Keratinocyte (primary cell): ENCODE results near the gene DTD2. TPM values are rescaled to one million over a fixed set of nuclear protein-coding genes. Genes with fewer than 3 reads are reported as not detected.

Source experiments
- DNase-seq: peaks from one replicate; pipeline ENCODE4 v3.0.0-alpha.2; 2011; ENCODE audit warnings: low read depth, missing footprints, low spot score
- FAIRE-seq: peaks from 2 replicates; lab custom pipeline; 2011; peaks lifted over from hg19 to GRCh38; lab: Jason Lieb, UNC
- H2AFZ ChIP-seq: 2 replicates; pipeline ENCODE4 v1.6.0; 2012; ENCODE audit warnings: low read length, control low read depth, inconsistent platforms; ENCODE audit not compliant: control insufficient read depth
- H3K27ac ChIP-seq: 2 replicates; pipeline ENCODE4 v1.5.1; 2011; ENCODE audit warnings: low read length; ENCODE audit not compliant: control insufficient read depth, insufficient read depth
- H3K27me3 ChIP-seq: 3 replicates; pipeline ENCODE4 v1.6.0; 2011; ENCODE audit warnings: low read length; ENCODE audit not compliant: control insufficient read depth, insufficient read depth; ENCODE audit errors: extremely low read depth
- H3K36me3 ChIP-seq, 2 experiments: 2 replicates in 1 of 2; 3 replicates in 1 of 2; pipeline ENCODE4 v1.5.1; 2011; ENCODE audit warnings: low read length in 2 of 2, mild to moderate bottlenecking in 1 of 2; ENCODE audit not compliant: control insufficient read depth in 2 of 2, insufficient read depth in 2 of 2; ENCODE audit errors: extremely low read depth in 1 of 2
- H3K4me1 ChIP-seq: 3 replicates; pipeline ENCODE4 v1.5.1; 2011; ENCODE audit warnings: low read length; ENCODE audit not compliant: control insufficient read depth, insufficient read depth; ENCODE audit errors: extremely low read depth
- H3K4me2 ChIP-seq: 3 replicates; pipeline ENCODE4 v1.6.0; 2011; ENCODE audit warnings: low read depth, low read length; ENCODE audit not compliant: control insufficient read depth, insufficient read depth; ENCODE audit errors: extremely low read depth
- H3K4me3 ChIP-seq, 3 experiments: fragments of 200-600 bp in 1 of 3; sonication (generic) in 1 of 3; 2 replicates in 2 of 3; 3 replicates in 1 of 3; pipeline ENCODE4 v1.5.1; 2011 to 2016; ENCODE audit warnings: low read length in 3 of 3, mild to moderate bottlenecking in 3 of 3, control low read depth in 2 of 3, inconsistent platforms in 1 of 3, low read depth in 1 of 3, mixed read lengths in 1 of 3, mixed run types in 1 of 3, moderate library complexity in 1 of 3; ENCODE audit not compliant: control insufficient read depth in 2 of 3, insufficient read depth in 2 of 3; ENCODE audit errors: extremely low read depth in 1 of 3
- H3K79me2 ChIP-seq: 2 replicates; pipeline ENCODE4 v1.6.0; 2012; ENCODE audit warnings: low read length; ENCODE audit not compliant: control insufficient read depth, insufficient read depth
- H3K9ac ChIP-seq: 3 replicates; pipeline ENCODE4 v1.6.0; 2011; ENCODE audit warnings: low read length; ENCODE audit not compliant: control insufficient read depth, insufficient read depth; ENCODE audit errors: extremely low read depth
- H3K9me1 ChIP-seq: 3 replicates; pipeline ENCODE4 v1.6.0; 2011; ENCODE audit warnings: low read length; ENCODE audit not compliant: control insufficient read depth, insufficient read depth; ENCODE audit errors: extremely low read depth
- H3K9me3 ChIP-seq: 2 replicates; pipeline ENCODE4 v1.5.1; 2012; ENCODE audit warnings: low read depth, low read length; ENCODE audit not compliant: control insufficient read depth
- H4K20me1 ChIP-seq: 3 replicates; pipeline ENCODE4 v1.6.0; 2011; ENCODE audit warnings: low read length; ENCODE audit not compliant: control insufficient read depth, insufficient read depth; ENCODE audit errors: extremely low read depth
- EZH2 ChIP-seq: IDR thresholded peaks from one replicate; pipeline ENCODE4 v1.6.1; 2012; ENCODE audit warnings: inconsistent platforms, mild to moderate bottlenecking, low read length, moderate library complexity
- dilution Hi-C: fragments of 300-500 bp; cut with MboI; formaldehyde crosslinking; loops from one replicate; pipeline ENCODE4 v1.7.0; 2020; ENCODE audit warnings: low sequenced_read_pairs; ENCODE audit not compliant: extremely low pct_ligation_motif_present
- polyA plus RNA-seq, 5 experiments: library from polyadenylated mRNA; depleted of rRNA in 3 of 5; stranded (reverse) in 3 of 5; stranded (forward) in 1 of 5; unstranded in 1 of 5; fragments of >200 nt; gene quantifications; 1 replicate in 1 of 5; 2 replicates in 3 of 5; 3 replicates in 1 of 5; pipeline versions ENCODE4 v1.2.1 to v1.2.3, GENCODE V29; 2011 to 2012; ENCODE audit warnings: missing spikeins in 2 of 5, low read depth in 1 of 5, low replicate concordance in 1 of 5
- TF ChIP-seq, protein P1 (sequence below), 3 experiments: IDR thresholded peaks in 1 of 3; conservative IDR thresholded peaks in 1 of 3; optimal IDR thresholded peaks in 1 of 3; 2 replicates in 2 of 3; 3 replicates in 1 of 3; pipeline versions ENCODE3 to v1.5.1; 2011; ENCODE audit warnings: low read length in 3 of 3, mild to moderate bottlenecking in 3 of 3, moderate library complexity in 2 of 3, control low read depth in 1 of 3, inconsistent platforms in 1 of 3; ENCODE audit not compliant: insufficient read depth in 2 of 3; ENCODE audit errors: extremely low read depth in 1 of 3

Gene DTD2
- polyA plus RNA-seq, 1 donor (not counting 4 experiments of a cell fraction or from before 2014, with no cell fraction given), result 22.3 TPM

DNA sequence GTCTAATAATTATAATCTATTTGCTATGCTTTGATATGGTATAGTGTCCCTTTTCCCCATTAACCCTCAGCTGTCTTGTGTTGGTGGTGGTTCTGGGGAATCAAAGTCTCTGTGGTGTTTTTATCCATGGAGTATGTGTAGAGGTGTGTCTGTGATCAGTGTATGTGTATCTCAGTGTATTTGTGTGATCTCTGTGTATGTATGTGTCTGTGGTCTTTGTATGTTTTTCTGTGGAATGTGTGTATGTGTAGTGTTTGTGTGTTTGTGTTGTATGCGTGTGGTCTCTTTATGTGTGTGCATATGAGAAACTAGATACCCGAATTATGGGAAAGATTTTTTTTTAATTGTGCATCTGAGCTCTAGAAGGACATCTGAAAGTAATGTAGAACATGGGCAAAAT lies 29.5 kb upstream of the DTD2 start:
- Histone ChIP-seq H4K20me1 (no peaks in the 10 kb centered on the region), H3K9ac (no peak overlapping the region), H3K9me3 (no peaks in the 10 kb centered on the region), H2AFZ (no peak overlapping the region), H3K9me1 (no peaks in the 10 kb centered on the region), H3K27me3 (no peaks in the 10 kb centered on the region), H3K4me3 (no peak overlapping the region), H3K79me2 (no peaks in the 10 kb centered on the region), H3K36me3 (no peaks in the 10 kb centered on the region), H3K27ac (no peak overlapping the region), H3K4me2 (no peak overlapping the region), H3K4me1 (no peaks in the 10 kb centered on the region)
- TF ChIP-seq, protein P1, sequence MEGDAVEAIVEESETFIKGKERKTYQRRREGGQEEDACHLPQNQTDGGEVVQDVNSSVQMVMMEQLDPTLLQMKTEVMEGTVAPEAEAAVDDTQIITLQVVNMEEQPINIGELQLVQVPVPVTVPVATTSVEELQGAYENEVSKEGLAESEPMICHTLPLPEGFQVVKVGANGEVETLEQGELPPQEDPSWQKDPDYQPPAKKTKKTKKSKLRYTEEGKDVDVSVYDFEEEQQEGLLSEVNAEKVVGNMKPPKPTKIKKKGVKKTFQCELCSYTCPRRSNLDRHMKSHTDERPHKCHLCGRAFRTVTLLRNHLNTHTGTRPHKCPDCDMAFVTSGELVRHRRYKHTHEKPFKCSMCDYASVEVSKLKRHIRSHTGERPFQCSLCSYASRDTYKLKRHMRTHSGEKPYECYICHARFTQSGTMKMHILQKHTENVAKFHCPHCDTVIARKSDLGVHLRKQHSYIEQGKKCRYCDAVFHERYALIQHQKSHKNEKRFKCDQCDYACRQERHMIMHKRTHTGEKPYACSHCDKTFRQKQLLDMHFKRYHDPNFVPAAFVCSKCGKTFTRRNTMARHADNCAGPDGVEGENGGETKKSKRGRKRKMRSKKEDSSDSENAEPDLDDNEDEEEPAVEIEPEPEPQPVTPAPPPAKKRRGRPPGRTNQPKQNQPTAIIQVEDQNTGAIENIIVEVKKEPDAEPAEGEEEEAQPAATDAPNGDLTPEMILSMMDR (optimal IDR thresholded peaks at IDR 0.05 in 1 of 3, IDR thresholded peaks at IDR 0.05 in 1 of 3, conservative IDR thresholded peaks at IDR 0.05 in 1 of 3; ENCODE audit: extremely low read depth in 1 of 3, insufficient read depth in 2 of 3, low read length in 3 of 3), result no peak
- TF ChIP-seq EZH2, result no peak
- dilution Hi-C loops, result no loop called here
- no peak for FAIRE-seq
- no peak for DNase-seq

DNA sequence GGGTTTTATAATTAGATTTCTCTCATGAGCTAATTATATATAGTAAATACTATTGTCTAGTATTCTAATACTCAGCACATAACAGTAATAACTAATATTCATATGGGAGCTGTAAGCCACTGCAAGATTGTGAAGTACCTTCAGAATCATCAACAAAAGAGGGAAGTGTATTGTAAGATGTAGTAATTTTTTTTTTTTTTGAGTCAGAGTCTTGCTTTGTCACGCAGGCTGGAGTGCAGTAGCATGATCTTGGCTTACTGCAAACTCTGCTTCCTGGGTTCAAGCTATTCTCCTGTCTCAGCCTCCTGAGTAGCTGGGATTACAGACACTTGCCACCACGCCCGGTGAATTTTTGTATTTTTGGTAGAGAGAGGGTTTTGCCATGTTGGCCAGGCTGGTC lies 27.4 kb upstream of the DTD2 start:
- Histone ChIP-seq H2AFZ (no peak overlapping the region), H3K27ac (no peak overlapping the region), H3K9me1 (no peaks in the 10 kb centered on the region), H3K4me1 (no peaks in the 10 kb centered on the region), H3K36me3 (no peaks in the 10 kb centered on the region), H3K9ac (no peak overlapping the region), H3K9me3 (no peaks in the 10 kb centered on the region), H3K79me2 (no peaks in the 10 kb centered on the region), H3K27me3 (no peaks in the 10 kb centered on the region), H3K4me2 (no peak overlapping the region), H3K4me3 (no peak overlapping the region), H4K20me1 (no peaks in the 10 kb centered on the region)
- no peak for TF ChIP-seq EZH2
- no peak for FAIRE-seq
- dilution Hi-C loops, result no loop called here
- DNase-seq, result no peak

DNA sequence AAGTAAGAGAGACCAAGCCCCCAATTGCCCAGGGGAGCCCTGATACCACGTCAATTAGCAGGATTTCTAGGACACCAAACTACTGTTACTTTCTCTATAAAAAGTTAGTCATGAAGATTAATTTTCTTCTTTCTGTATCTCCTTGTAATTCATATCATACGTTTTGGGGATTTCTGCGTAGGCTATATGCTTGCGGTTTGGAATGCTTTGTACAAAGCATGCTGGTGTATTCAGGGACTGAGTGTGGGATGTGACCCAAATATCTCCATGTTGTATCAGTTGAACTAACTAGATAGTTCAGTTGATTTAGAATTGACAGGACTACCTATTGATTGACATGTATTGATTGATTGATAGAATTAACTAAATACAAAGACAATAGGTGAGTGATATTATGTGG lies 22.9 kb upstream of the DTD2 start:
- H3K9me3 ChIP-seq, result no peaks in the 10 kb centered on the region
- no peaks in the 10 kb centered on the region for H3K4me1 ChIP-seq
- no peaks in the 10 kb centered on the region for H3K27me3 ChIP-seq
- H3K9me1 ChIP-seq, result no peaks in the 10 kb centered on the region
- no peak for TF ChIP-seq EZH2
- TF ChIP-seq, protein P1 (optimal IDR thresholded peaks at IDR 0.05 in 1 of 3, IDR thresholded peaks at IDR 0.05 in 1 of 3, conservative IDR thresholded peaks at IDR 0.05 in 1 of 3; ENCODE audit: extremely low read depth in 1 of 3, insufficient read depth in 2 of 3, low read length in 3 of 3), result no peak
- no peak overlapping the region for H3K4me2 ChIP-seq
- H3K36me3 ChIP-seq, result no peaks in the 10 kb centered on the region
- no peaks in the 10 kb centered on the region for H4K20me1 ChIP-seq
- DNase-seq (no peak), FAIRE-seq (no peak)
- dilution Hi-C loops, result no loop called here
- H3K79me2 ChIP-seq, result no peaks in the 10 kb centered on the region
- no peak overlapping the region for H2AFZ ChIP-seq
- no peak overlapping the region for H3K27ac ChIP-seq
- no peak overlapping the region for H3K9ac ChIP-seq
- H3K4me3 ChIP-seq, result no peak overlapping the region
